Coronary artery (tissue), 2 donors: ENCODE data around the gene RAB31.

Source experiments
- DNase-seq: peaks from one replicate; pipeline ENCODE4 v3.0.0-alpha.2; 2017; ENCODE audit warnings: low spot score
- H3K27ac ChIP-seq, 2 donors: fragments of 200-600 bp; sonication (generic); one replicate each; pipeline ENCODE4 v1.5.1; 2016 to 2019
- H3K4me3 ChIP-seq: fragments of 200-600 bp; sonication (generic); 2 replicates; pipeline ENCODE4 v1.5.1; 2016; ENCODE audit warnings: mild to moderate bottlenecking, moderate library complexity
- CTCF ChIP-seq: fragments of 200-600 bp; sonication (generic); IDR thresholded peaks from one replicate; pipeline ENCODE4 v1.5.1; 2019; ENCODE audit warnings: antibody characterized with exemption

The RAB31 gene

GRCh38 chr18:9737472-9738121 is 29.5 kb downstream of the RAB31 start:
- Histone ChIP-seq H3K27ac (no peak overlapping the region), H3K4me3 (no peak overlapping the region)
- TF ChIP-seq CTCF: no peak
- DNase-seq: peak; percentile 40

- H3K4me3 ChIP-seq: no peak overlapping the region
- DNase-seq: peak; percentile 52
- no peak overlapping the region for H3K27ac ChIP-seq
- no peak for TF ChIP-seq CTCF
Observed at GRCh38 chr18:9738266-9738969, 30.3 kb downstream of the RAB31 start.

GRCh38 chr18:9739516-9739915 is 31.4 kb downstream of the RAB31 start:
- no peak for TF ChIP-seq CTCF
- no peak overlapping the region for H3K27ac ChIP-seq
- DNase-seq: no peak
- no peak overlapping the region for H3K4me3 ChIP-seq

- H3K27ac ChIP-seq: no peak overlapping the region
- H3K4me3 ChIP-seq: no peak overlapping the region
- no peak for DNase-seq
- TF ChIP-seq CTCF: no peak
Observed at GRCh38 chr18:9740071-9740470, 32.0 kb downstream of the RAB31 start.

- Histone ChIP-seq H3K4me3 (no peak overlapping the region), H3K27ac (peak overlapping the region in 1 of 2 donors; percentile 57)
- no peak for DNase-seq
- no peak for TF ChIP-seq CTCF
Observed at GRCh38 chr18:9741406-9741792, 33.3 kb downstream of the RAB31 start.

- peak; percentile 77 for DNase-seq
- Histone ChIP-seq H3K4me3 (peak overlapping the region; percentile 56), H3K27ac (peak overlapping the region in 1 of 2 donors; percentile 57)
- TF ChIP-seq CTCF: no peak
Observed at GRCh38 chr18:9741793-9742523, 33.9 kb downstream of the RAB31 start.
